ENCODE data around the gene TMED4. TPM values are rescaled to one million over a fixed set of nuclear protein-coding genes. Genes with fewer than 3 reads are reported as not detected.

The TMED4 gene
- total and polyA plus RNA-seq, 2 donors (not counting 3 experiments of a cell fraction or from before 2014, with no cell fraction given) = 63.4 to 89.7 TPM

- ChIA-PET POLR2A (no interaction called here), CTCF (interaction anchor here (1.3 kb wide), 1 partner anchor 19 kb away, joined by 4 read pairs; the partner anchor contains the start of gene OGDH)
- Histone ChIP-seq H3K79me2 (ENCODE audit: control insufficient read depth, insufficient read depth, low read length) (peaks cover 33% of the 10 kb centered on the region), H3K27me3 (ENCODE audit: control insufficient read depth in 2 of 2, insufficient read depth in 2 of 2, low read length in 2 of 2) (no peaks in the 10 kb centered on the region), H3K27ac (ENCODE audit: insufficient read depth, low read depth, low read length) (no peak overlapping the region), H3K4me1 (ENCODE audit: control insufficient read depth, extremely low read depth, insufficient read depth, low read length) (peaks cover 4% of the 10 kb centered on the region), H4K20me1 (replicated peaks; ENCODE audit: control insufficient read depth, extremely low read depth, insufficient read depth, low read length) (peaks cover 2% of the 10 kb centered on the region), H3K9ac (replicated peaks; ENCODE audit: extremely low read depth, insufficient read depth, low read length) (no peak overlapping the region), H3K9me3 (replicated peaks; ENCODE audit: control insufficient read depth, insufficient read depth, low read length) (no peaks in the 10 kb centered on the region), H3K4me2 (ENCODE audit: insufficient read depth, low read length) (no peak overlapping the region), H3K4me3 (replicated peaks in 1 of 3; ENCODE audit: insufficient read depth in 1 of 3, low read depth in 1 of 3, low read length in 3 of 3) (no peak overlapping the region), H3K9me1 (replicated peaks; ENCODE audit: control insufficient read depth, extremely low read depth, insufficient read depth, low read length) (no peaks in the 10 kb centered on the region), H3K36me3 (ENCODE audit: control insufficient read depth in 2 of 2, extremely low read depth in 1 of 2, insufficient read depth in 2 of 2, low read length in 2 of 2) (peaks cover 2 to 7% of the 10 kb centered on the region in 2 experiments), H2AFZ (ENCODE audit: low read depth, low read length) (no peak overlapping the region)
- TF ChIP-seq JUN (IDR thresholded peaks at IDR 0.05; ENCODE audit: borderline replicate concordance, insufficient read depth, insufficient read length, low read depth) (no peak), EZH2 (IDR thresholded peaks at IDR 0.05; ENCODE audit: borderline replicate concordance, low read depth, low read length, severe bottlenecking) (no peak), FOS (IDR thresholded peaks at IDR 0.05; ENCODE audit: borderline replicate concordance, insufficient read depth, low read length) (no peak), POLR2A (IDR thresholded peaks at IDR 0.05; ENCODE audit: low read depth, low read length) (no peak), GATA2 (IDR thresholded peaks at IDR 0.05; ENCODE audit: insufficient read depth, insufficient read length, low read depth, low read length) (no peak), POLR2AphosphoS5 (IDR thresholded peaks at IDR 0.05; ENCODE audit: insufficient read depth, low read depth, low read length) (no peak), MAX (IDR thresholded peaks at IDR 0.05; ENCODE audit: insufficient read depth, insufficient read length) (no peak), MYC (IDR thresholded peaks at IDR 0.05; ENCODE audit: low read depth, low read length) (no peak)
- TF ChIP-seq, protein P1, sequence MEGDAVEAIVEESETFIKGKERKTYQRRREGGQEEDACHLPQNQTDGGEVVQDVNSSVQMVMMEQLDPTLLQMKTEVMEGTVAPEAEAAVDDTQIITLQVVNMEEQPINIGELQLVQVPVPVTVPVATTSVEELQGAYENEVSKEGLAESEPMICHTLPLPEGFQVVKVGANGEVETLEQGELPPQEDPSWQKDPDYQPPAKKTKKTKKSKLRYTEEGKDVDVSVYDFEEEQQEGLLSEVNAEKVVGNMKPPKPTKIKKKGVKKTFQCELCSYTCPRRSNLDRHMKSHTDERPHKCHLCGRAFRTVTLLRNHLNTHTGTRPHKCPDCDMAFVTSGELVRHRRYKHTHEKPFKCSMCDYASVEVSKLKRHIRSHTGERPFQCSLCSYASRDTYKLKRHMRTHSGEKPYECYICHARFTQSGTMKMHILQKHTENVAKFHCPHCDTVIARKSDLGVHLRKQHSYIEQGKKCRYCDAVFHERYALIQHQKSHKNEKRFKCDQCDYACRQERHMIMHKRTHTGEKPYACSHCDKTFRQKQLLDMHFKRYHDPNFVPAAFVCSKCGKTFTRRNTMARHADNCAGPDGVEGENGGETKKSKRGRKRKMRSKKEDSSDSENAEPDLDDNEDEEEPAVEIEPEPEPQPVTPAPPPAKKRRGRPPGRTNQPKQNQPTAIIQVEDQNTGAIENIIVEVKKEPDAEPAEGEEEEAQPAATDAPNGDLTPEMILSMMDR (IDR thresholded peaks at IDR 0.05; ENCODE audit: extremely low read depth in 1 of 2, insufficient read depth in 1 of 2, low read depth in 1 of 2, low read length in 2 of 2) = no peak
- FAIRE-seq = no peak
- intact Hi-C loops (cut with micrococcal nuclease) (no loop called here), dilution Hi-C loops (cut with MboI; ENCODE audit: extremely low pct_ligation_motif_present, low sequenced_read_pairs) (no loop called here)
- no peak for DNase-seq (ENCODE audit: low read depth, low spot score)
- BruUV-seq (replicated peaks) = no TSS peak
Measured at GRCh38 chr7:44625526-44626471, 43.8 kb upstream of the TMED4 start.
